NCI-H345 (cell line): ENCODE measurements around the gene HSPA12B.

Experiments
- DNase-seq: peaks from one replicate; lab custom pipeline; 2025; lab: John Stamatoyannopoulos, UW

The HSPA12B gene

GRCh38 chr20:3767110-3767426 lies 34.6 kb downstream of the HSPA12B start:
- DNase-seq, result no peak

- DNase-seq, result peak; percentile 99
Measured at GRCh38 chr20:3767427-3768341, 35.2 kb downstream of the HSPA12B start, which contains the start of gene ADISSP. Gene ADISSP (minus strand): TSS chr20:3767753. CDS start chr20:3760100, 7,653 bp downstream.

- DNase-seq, result peak; percentile 88
Measured at GRCh38 chr20:3768342-3769130, 36.1 kb downstream of the HSPA12B start.

- DNase-seq, result no peak
Measured at GRCh38 chr20:3771552-3772058, 39.1 kb downstream of the HSPA12B start.

GRCh38 chr20:3775457-3776108 lies 43.1 kb downstream of the HSPA12B start:
- DNase-seq, result no peak

- no peak for DNase-seq
Measured at GRCh38 chr20:3777381-3777715, 44.9 kb downstream of the HSPA12B start.

GRCh38 chr20:3777716-3778629 lies 45.5 kb downstream of the HSPA12B start:
- no peak for DNase-seq

- DNase-seq, result no peak
Measured at GRCh38 chr20:3778976-3779375, 46.5 kb downstream of the HSPA12B start.

- peak; percentile 93 for DNase-seq
Measured at GRCh38 chr20:3781153-3781910, 48.8 kb downstream of the HSPA12B start, which contains the start of gene SPEF1. Gene SPEF1 (minus strand): TSS chr20:3781448. CDS start chr20:3781287, 161 bp downstream.

GRCh38 chr20:3782597-3782996 lies 50.1 kb downstream of the HSPA12B start:
- no peak for DNase-seq

- peak; percentile 25 for DNase-seq
Measured at GRCh38 chr20:3783068-3783489, 50.6 kb downstream of the HSPA12B start.

GRCh38 chr20:3783511-3784195 lies 51.2 kb downstream of the HSPA12B start:
- no peak for DNase-seq

- DNase-seq, result no peak
Measured at GRCh38 chr20:3784216-3784853, 51.9 kb downstream of the HSPA12B start.

- DNase-seq, result no peak
Measured at GRCh38 chr20:3784863-3785239, 52.4 kb downstream of the HSPA12B start.

- DNase-seq, result no peak
Measured at GRCh38 chr20:3785240-3786125, 53.0 kb downstream of the HSPA12B start.

GRCh38 chr20:3786126-3786484 lies 53.6 kb downstream of the HSPA12B start:
- peak; percentile 73 for DNase-seq

- peak; percentile 95 for DNase-seq
Measured at GRCh38 chr20:3786665-3787323, 54.3 kb downstream of the HSPA12B start, which contains the start of gene CENPB. Gene CENPB (minus strand): TSS chr20:3786740. CDS start chr20:3786483, 257 bp downstream.
